ENCODE results near the gene NKD2. TPM values are rescaled to one million over a fixed set of nuclear protein-coding genes. Genes with fewer than 3 reads are reported as not detected.

NKD2 gene
- total RNA-seq, 1 donor from 2014 or later: 3.7 TPM

GRCh38 chr5:1073239-1074102 lies 64.9 kb downstream of the NKD2 start:
- Histone ChIP-seq H3K27ac (replicated peaks) (no peak overlapping the region), H3K27me3 (ENCODE audit: low read depth) (no peaks in the 10 kb centered on the region), H3K9me3 (replicated peaks) (no peaks in the 10 kb centered on the region), H3K4me3 (no peak overlapping the region), H3K36me3 (peaks cover 67% of the 10 kb centered on the region), H3K4me1 (peaks cover 10% of the 10 kb centered on the region)
- TF ChIP-seq, protein P1, sequence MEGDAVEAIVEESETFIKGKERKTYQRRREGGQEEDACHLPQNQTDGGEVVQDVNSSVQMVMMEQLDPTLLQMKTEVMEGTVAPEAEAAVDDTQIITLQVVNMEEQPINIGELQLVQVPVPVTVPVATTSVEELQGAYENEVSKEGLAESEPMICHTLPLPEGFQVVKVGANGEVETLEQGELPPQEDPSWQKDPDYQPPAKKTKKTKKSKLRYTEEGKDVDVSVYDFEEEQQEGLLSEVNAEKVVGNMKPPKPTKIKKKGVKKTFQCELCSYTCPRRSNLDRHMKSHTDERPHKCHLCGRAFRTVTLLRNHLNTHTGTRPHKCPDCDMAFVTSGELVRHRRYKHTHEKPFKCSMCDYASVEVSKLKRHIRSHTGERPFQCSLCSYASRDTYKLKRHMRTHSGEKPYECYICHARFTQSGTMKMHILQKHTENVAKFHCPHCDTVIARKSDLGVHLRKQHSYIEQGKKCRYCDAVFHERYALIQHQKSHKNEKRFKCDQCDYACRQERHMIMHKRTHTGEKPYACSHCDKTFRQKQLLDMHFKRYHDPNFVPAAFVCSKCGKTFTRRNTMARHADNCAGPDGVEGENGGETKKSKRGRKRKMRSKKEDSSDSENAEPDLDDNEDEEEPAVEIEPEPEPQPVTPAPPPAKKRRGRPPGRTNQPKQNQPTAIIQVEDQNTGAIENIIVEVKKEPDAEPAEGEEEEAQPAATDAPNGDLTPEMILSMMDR (IDR thresholded peaks at IDR 0.05; ENCODE audit: borderline replicate concordance): no peak
- no peak for DNase-seq
- intact Hi-C loops (cut with micrococcal nuclease): no loop called here

DNA sequence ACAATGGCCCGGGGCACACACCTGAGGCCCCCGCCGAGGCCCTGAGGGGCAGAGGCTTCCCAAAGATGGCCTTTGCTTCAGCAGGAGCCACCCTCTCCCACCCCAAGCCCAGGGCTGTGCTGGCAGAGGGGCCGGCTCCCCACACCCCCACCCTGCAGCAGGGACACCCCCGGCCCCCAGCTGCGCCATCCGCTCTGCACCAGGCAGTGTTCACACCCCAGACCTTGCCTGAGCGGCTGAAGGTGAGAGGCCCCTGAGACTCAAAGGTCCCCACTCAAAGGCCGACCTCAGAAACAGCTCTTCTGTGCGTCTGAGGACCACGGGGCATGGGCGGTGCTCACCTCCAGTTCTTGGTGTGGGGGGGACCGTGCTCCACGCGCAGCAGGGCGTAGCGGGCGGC lies 65.6 kb downstream of the NKD2 start:
- Histone ChIP-seq H3K27ac (replicated peaks) (no peak overlapping the region), H3K4me3 (no peak overlapping the region), H3K4me1 (peaks cover 2% of the 10 kb centered on the region), H3K9me3 (replicated peaks) (no peaks in the 10 kb centered on the region), H3K27me3 (ENCODE audit: low read depth) (no peaks in the 10 kb centered on the region), H3K36me3 (peaks cover 65% of the 10 kb centered on the region)
- DNase-seq: no peak
- TF ChIP-seq, protein P1 (IDR thresholded peaks at IDR 0.05; ENCODE audit: borderline replicate concordance): no peak
- intact Hi-C loops (cut with micrococcal nuclease): no loop called here

- DNase-seq: no peak
- Histone ChIP-seq H3K27ac (replicated peaks) (no peak overlapping the region), H3K36me3 (peaks cover 67% of the 10 kb centered on the region)
Observed at GRCh38 chr5:1074816-1075554, 66.4 kb downstream of the NKD2 start.

GRCh38 chr5:1075555-1075881 lies 66.9 kb downstream of the NKD2 start:
- no peak for DNase-seq
- TF ChIP-seq, protein P1 (IDR thresholded peaks at IDR 0.05; ENCODE audit: borderline replicate concordance): no peak
- intact Hi-C loops (cut with micrococcal nuclease): no loop called here
- no peaks in the 10 kb centered on the region for H3K27me3 ChIP-seq (ENCODE audit: low read depth)
- H3K4me1 ChIP-seq: peaks cover 3% of the 10 kb centered on the region
- no peaks in the 10 kb centered on the region for H3K9me3 ChIP-seq (replicated peaks)
- H3K27ac ChIP-seq (replicated peaks): no peak overlapping the region
- no peak overlapping the region for H3K4me3 ChIP-seq
- H3K36me3 ChIP-seq: peaks cover 71% of the 10 kb centered on the region

More at GRCh38 chr5:1074816-1075554, 66.4 kb downstream of the NKD2 start:
- no peak overlapping the region for H3K4me3 ChIP-seq
- H3K9me3 ChIP-seq (replicated peaks): no peaks in the 10 kb centered on the region
- intact Hi-C loops (cut with micrococcal nuclease): no loop called here
- H3K4me1 ChIP-seq: no peaks in the 10 kb centered on the region
- TF ChIP-seq, protein P1 (IDR thresholded peaks at IDR 0.05; ENCODE audit: borderline replicate concordance): no peak
- no peaks in the 10 kb centered on the region for H3K27me3 ChIP-seq (ENCODE audit: low read depth)

DNA sequence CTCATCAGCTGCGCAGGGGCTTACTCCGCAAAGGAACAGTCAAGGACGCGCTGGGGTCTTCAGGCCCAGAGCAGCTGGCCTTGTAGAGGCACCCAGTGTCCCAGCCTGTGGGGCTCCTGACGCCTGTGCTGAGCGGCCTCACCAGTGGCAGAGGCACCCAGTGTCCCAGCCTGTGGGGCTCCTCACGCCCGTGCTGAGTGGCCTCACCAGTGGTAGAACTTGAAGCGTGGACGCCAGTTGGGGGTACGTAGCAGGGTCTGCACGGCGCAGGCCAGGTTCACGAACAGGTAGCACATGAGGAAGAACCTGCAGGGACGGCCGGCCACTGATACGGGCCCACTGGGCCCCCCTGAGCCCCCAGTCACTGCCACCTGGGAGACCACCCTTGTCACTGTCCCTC lies 67.3 kb downstream of the NKD2 start:
- no peak overlapping the region for H3K27ac ChIP-seq (replicated peaks)
- peaks cover 74% of the 10 kb centered on the region for H3K36me3 ChIP-seq
- DNase-seq: no peak
- peaks cover 5% of the 10 kb centered on the region for H3K4me1 ChIP-seq
- no peaks in the 10 kb centered on the region for H3K9me3 ChIP-seq (replicated peaks)
- H3K27me3 ChIP-seq (ENCODE audit: low read depth): no peaks in the 10 kb centered on the region
- H3K4me3 ChIP-seq: no peak overlapping the region
- TF ChIP-seq, protein P1 (IDR thresholded peaks at IDR 0.05; ENCODE audit: borderline replicate concordance): no peak
- intact Hi-C loops (cut with micrococcal nuclease): no loop called here

Measured in left ventricle myocardium inferior (tissue), 1 donor.